AG04450 (cell line): ENCODE results near the gene NEUROG2. TPM values are rescaled to one million over a fixed set of nuclear protein-coding genes. Genes with fewer than 3 reads are reported as not detected.

Experiments used
- CTCF ChIA-PET: fragments of 300-600, 350-600 bp; formaldehyde crosslinking; extraction: SDS; loops from one replicate; lab custom pipeline; 2022; ENCODE audit warnings: antibody characterized with exemption, inconsistent platforms; lab: Charles Lee
- POLR2A ChIA-PET: fragments of 350-600 bp; formaldehyde crosslinking; extraction: SDS; loops from one replicate; lab custom pipeline; 2021; ENCODE audit warnings: antibody characterized with exemption, inconsistent platforms; lab: Yijun Ruan, JAX
- DNase-seq: peaks from one replicate; pipeline ENCODE4 v3.0.0-alpha.2; 2011; ENCODE audit warnings: low read depth, low spot score
- H3K27ac ChIP-seq: one replicate; pipeline ENCODE4 v1.5.1; 2012; ENCODE audit warnings: low read depth, low read length, control low read depth
- H3K27me3 ChIP-seq: one replicate; pipeline ENCODE4 v1.6.0; 2012; ENCODE audit warnings: low read length; ENCODE audit not compliant: control insufficient read depth, insufficient read depth
- H3K4me3 ChIP-seq: 2 replicates; pipeline ENCODE4 v1.5.1; 2011; ENCODE audit warnings: mild to moderate bottlenecking, low read depth, low read length, control low read depth
- H3K9me3 ChIP-seq: 2 replicates; pipeline ENCODE4 v1.5.1; 2012; ENCODE audit warnings: low read length; ENCODE audit not compliant: control insufficient read depth, insufficient read depth
- CTCF ChIP-seq: IDR thresholded peaks from 2 replicates; pipeline ENCODE4 v1.5.1; 2011; ENCODE audit warnings: low read depth, low read length, control low read depth, inconsistent platforms
- polyA plus RNA-seq: library from polyadenylated mRNA; depleted of rRNA; stranded (reverse); fragments of >200 nt; gene quantifications from 2 replicates; pipeline ENCODE4 v1.2.3, GENCODE V29; 2011

The NEUROG2 gene
- polyA plus RNA-seq, 1 experiment, result not detected

DNA sequence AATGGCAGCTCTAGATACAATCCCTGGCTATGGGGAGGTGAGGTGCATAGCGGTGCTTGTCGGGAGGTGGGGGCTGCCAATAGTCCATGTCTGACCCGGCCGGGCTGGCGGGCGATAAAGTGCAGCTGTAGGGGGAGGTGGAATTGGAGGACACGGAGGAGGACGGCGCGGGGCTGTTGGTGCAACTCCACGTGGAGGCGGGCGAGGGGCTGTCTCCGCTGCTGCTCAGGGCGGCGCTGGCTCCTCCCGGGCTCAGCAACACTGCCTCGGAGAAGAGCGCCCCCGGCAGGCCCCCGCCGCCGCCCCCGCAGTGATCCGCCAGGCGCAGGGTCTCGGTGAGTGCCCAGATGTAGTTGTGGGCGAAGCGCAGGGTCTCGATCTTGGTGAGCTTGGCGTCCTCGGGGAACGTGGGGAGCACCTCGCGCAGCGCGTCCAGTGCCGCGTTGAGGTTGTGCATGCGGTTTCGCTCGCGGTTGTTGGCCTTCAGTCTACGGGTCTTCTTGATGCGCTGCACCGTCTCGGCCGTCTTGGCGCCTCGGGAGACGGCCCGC, 1.3 kb downstream of the NEUROG2 start:
- POLR2A ChIA-PET, result no interaction called here
- DNase-seq, result no peak
- Histone ChIP-seq H3K9me3 (peaks cover 9% of the 10 kb centered on the region; the same call in 1 of the 2 replicates), H3K4me3 (peak overlapping the region; percentile 55), H3K27me3 (peaks cover 87% of the 10 kb centered on the region), H3K27ac (no peak overlapping the region)
- TF ChIP-seq CTCF, result no peak
- CTCF ChIA-PET, result interaction anchor here (0.9 kb wide), 1 partner anchor 187 kb away, joined by 4 read pairs; no protein-coding TSS in a partner anchor

DNA sequence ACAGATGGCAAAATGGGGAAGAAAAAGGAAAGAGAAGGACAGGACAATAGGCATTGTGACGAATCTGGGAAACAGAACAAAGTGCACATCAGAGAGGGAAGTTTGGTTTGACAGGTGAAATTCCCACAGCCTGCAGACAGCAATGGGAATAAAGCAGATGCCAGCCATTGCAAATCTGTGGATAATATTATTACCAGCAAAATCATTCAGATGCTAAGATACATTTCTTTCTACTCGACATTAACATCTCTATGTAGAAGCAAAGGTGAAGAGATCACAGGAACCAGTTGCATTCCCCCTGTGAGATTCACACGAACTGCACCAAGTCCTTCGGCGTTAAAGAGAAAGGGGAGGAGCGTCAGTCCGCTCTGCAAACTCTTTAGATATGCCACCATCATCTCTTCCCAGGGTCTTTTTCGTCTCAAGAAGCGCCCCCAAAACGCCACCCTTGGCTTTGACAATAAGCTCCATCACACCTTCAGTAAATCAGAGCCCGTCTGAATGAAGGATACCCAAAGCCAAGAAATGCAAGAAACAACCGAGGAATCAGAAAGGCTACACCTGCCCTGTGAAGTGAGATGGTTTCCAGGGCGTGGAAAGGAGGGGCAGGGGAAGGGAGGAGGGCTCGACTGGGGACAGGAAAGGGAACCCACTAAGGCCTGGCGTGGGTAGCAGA, 1.9 kb downstream of the NEUROG2 start:
- TF ChIP-seq CTCF, result no peak
- Histone ChIP-seq H3K9me3 (peaks cover 9% of the 10 kb centered on the region; the same call in 1 of the 2 replicates), H3K27me3 (peaks cover 87% of the 10 kb centered on the region), H3K27ac (no peak overlapping the region), H3K4me3 (no peak overlapping the region)
- ChIA-PET CTCF (interaction anchor here (0.9 kb wide), 1 partner anchor 186 kb away, joined by 4 read pairs; no protein-coding TSS in a partner anchor), POLR2A (no interaction called here)
- DNase-seq, result no peak

- TF ChIP-seq CTCF, result no peak
- DNase-seq, result no peak
- Histone ChIP-seq H3K9me3 (peaks cover 9% of the 10 kb centered on the region; the same call in 1 of the 2 replicates), H3K4me3 (no peak overlapping the region), H3K27me3 (peaks cover 79% of the 10 kb centered on the region), H3K27ac (no peak overlapping the region)
- CTCF ChIA-PET, result interaction anchor here (1.2 to 2.5 kb wide), 2 partner anchors 11 to 184 kb away, joined by 4 to 16 read pairs; no protein-coding TSS in a partner anchor
- POLR2A ChIA-PET, result interaction anchor here (0.5 kb wide), 1 partner anchor 327 kb away, joined by 3 read pairs; no protein-coding TSS in a partner anchor
These were observed 4.2 kb downstream of the NEUROG2 start for GRCh38 chr4:112511803-112512118.

- TF ChIP-seq CTCF, result no peak
These were observed 4.7 kb downstream of the NEUROG2 start for GRCh38 chr4:112511093-112511802.

More at GRCh38 chr4:112511093-112511802, 4.7 kb downstream of the NEUROG2 start:
- no peak for DNase-seq
- CTCF ChIA-PET, result interaction anchor here (2.5 kb wide), 1 partner anchor 12 kb away, joined by 16 read pairs; no protein-coding TSS in a partner anchor
- H3K27ac ChIP-seq, result no peak overlapping the region
- POLR2A ChIA-PET, result no interaction called here
- peaks cover 9% of the 10 kb centered on the region; the same call in 1 of the 2 replicates for H3K9me3 ChIP-seq
- peaks cover 75% of the 10 kb centered on the region for H3K27me3 ChIP-seq
- no peak overlapping the region for H3K4me3 ChIP-seq
